ENCODE data around the gene ISL2. TPM values are rescaled to one million over a fixed set of nuclear protein-coding genes. Genes with fewer than 3 reads are reported as not detected.

Gene ISL2
- total and polyA plus RNA-seq, 9 of the 15 experiments (the other 6 are each of a cell fraction or from before 2014, with no cell fraction given): 0.15 to 23.7 (median 4.0) TPM

DNA sequence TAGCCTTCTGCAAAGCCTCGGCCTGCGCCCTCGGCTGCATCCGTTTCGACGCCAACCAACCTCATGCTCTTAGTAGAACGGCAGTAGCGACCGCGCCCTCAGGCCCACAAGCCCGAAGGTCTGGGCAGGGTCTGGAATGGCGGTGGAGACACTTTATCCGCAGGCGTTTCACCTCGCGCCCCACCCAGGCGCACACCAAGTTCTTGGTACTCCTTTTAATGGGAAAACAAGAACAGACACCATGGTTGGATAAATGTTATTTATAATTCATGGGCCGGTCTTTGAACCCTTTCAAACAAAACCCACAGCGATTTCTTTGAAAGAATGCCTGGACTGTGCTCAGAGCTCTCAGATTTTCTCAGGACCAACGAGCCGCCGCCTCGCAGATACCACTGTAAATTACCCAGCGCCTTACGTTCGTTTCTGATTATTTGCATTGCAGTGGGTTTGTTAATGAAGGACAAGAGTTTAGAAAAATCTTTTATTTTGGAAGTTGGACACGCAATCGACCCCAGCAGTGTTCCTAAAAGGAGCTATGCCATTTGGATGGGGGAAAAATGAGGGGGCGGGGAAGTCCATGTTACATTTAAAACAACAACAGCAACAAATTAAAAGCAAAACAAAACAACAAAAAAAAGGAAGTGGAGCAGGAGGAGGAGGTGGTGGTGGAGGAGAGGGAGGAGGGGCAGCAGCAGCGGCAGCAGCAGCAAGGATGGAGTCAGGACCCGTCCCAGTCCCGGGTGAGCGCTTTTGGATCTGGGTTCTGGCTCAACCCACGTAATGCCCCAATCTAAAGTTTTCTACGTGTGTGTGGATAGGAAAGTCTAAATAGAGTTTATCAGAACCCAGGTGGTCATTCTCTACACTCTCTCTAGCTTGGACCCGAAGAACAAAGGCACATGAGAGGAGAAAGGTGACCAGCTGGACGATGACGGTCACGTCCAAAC is 993 bp upstream of the ISL2 start (continued):
- TF ChIP-seq FOXK1 (CRISPR knock-in tag; IDR thresholded peaks at IDR 0.05; ENCODE audit: borderline replicate concordance) (0 out of 2 replicates have a peak, but pooled peaks have one; percentile 8), PHTF2 (CRISPR knock-in tag; IDR thresholded peaks at IDR 0.05) (no peak), ZNF143 (CRISPR knock-in tag; IDR thresholded peaks at IDR 0.05) (no peak), CBX8 (IDR thresholded peaks at IDR 0.05; ENCODE audit: borderline replicate concordance, extremely low read depth, low read depth, low read length, poor library complexity, severe bottlenecking) (no peak), FOSL1 (tag; conservative IDR thresholded peaks at IDR 0.05) (no peak), HNRNPLL (IDR thresholded peaks at IDR 0.05; ENCODE audit: low read depth, low read length, poor library complexity, severe bottlenecking) (no peak), ZNF354B (CRISPR knock-in tag; IDR thresholded peaks at IDR 0.05) (no peak), GABPB1 (CRISPR knock-in tag; IDR thresholded peaks at IDR 0.05) (peak; percentile 4; the same call in 1 of the 2 replicates), NONO (IDR thresholded peaks at IDR 0.05; ENCODE audit: low read depth in 2 of 2, low read length in 1 of 2) (no peak), GABPA (tag; conservative IDR thresholded peaks at IDR 0.05; ENCODE audit: low read depth) (no peak)
- TF ChIP-seq, protein P1, sequence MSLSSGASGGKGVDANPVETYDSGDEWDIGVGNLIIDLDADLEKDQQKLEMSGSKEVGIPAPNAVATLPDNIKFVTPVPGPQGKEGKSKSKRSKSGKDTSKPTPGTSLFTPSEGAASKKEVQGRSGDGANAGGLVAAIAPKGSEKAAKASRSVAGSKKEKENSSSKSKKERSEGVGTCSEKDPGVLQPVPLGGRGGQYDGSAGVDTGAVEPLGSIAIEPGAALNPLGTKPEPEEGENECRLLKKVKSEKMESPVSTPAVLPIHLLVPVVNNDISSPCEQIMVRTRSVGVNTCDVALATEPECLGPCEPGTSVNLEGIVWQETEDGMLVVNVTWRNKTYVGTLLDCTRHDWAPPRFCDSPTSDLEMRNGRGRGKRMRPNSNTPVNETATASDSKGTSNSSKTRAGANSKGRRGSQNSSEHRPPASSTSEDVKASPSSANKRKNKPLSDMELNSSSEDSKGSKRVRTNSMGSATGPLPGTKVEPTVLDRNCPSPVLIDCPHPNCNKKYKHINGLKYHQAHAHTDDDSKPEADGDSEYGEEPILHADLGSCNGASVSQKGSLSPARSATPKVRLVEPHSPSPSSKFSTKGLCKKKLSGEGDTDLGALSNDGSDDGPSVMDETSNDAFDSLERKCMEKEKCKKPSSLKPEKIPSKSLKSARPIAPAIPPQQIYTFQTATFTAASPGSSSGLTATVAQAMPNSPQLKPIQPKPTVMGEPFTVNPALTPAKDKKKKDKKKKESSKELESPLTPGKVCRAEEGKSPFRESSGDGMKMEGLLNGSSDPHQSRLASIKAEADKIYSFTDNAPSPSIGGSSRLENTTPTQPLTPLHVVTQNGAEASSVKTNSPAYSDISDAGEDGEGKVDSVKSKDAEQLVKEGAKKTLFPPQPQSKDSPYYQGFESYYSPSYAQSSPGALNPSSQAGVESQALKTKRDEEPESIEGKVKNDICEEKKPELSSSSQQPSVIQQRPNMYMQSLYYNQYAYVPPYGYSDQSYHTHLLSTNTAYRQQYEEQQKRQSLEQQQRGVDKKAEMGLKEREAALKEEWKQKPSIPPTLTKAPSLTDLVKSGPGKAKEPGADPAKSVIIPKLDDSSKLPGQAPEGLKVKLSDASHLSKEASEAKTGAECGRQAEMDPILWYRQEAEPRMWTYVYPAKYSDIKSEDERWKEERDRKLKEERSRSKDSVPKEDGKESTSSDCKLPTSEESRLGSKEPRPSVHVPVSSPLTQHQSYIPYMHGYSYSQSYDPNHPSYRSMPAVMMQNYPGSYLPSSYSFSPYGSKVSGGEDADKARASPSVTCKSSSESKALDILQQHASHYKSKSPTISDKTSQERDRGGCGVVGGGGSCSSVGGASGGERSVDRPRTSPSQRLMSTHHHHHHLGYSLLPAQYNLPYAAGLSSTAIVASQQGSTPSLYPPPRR (CRISPR knock-in tag; IDR thresholded peaks at IDR 0.05; ENCODE audit: borderline replicate concordance): 0 out of 2 replicates have a peak, but pooled peaks have one; percentile 26
- TF ChIP-seq, protein P2, sequence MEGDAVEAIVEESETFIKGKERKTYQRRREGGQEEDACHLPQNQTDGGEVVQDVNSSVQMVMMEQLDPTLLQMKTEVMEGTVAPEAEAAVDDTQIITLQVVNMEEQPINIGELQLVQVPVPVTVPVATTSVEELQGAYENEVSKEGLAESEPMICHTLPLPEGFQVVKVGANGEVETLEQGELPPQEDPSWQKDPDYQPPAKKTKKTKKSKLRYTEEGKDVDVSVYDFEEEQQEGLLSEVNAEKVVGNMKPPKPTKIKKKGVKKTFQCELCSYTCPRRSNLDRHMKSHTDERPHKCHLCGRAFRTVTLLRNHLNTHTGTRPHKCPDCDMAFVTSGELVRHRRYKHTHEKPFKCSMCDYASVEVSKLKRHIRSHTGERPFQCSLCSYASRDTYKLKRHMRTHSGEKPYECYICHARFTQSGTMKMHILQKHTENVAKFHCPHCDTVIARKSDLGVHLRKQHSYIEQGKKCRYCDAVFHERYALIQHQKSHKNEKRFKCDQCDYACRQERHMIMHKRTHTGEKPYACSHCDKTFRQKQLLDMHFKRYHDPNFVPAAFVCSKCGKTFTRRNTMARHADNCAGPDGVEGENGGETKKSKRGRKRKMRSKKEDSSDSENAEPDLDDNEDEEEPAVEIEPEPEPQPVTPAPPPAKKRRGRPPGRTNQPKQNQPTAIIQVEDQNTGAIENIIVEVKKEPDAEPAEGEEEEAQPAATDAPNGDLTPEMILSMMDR (IDR thresholded peaks at IDR 0.05 in 2 of 3, conservative IDR thresholded peaks at IDR 0.05 in 1 of 3; ENCODE audit: insufficient read depth in 2 of 3, low read depth in 1 of 3, low read length in 3 of 3): no peak
- TF ChIP-seq, protein P3, sequence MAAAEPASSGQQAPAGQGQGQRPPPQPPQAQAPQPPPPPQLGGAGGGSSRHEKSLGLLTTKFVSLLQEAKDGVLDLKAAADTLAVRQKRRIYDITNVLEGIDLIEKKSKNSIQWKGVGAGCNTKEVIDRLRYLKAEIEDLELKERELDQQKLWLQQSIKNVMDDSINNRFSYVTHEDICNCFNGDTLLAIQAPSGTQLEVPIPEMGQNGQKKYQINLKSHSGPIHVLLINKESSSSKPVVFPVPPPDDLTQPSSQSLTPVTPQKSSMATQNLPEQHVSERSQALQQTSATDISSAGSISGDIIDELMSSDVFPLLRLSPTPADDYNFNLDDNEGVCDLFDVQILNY (CRISPR knock-in tag; IDR thresholded peaks at IDR 0.05): no peak
- TF ChIP-seq, protein P4, sequence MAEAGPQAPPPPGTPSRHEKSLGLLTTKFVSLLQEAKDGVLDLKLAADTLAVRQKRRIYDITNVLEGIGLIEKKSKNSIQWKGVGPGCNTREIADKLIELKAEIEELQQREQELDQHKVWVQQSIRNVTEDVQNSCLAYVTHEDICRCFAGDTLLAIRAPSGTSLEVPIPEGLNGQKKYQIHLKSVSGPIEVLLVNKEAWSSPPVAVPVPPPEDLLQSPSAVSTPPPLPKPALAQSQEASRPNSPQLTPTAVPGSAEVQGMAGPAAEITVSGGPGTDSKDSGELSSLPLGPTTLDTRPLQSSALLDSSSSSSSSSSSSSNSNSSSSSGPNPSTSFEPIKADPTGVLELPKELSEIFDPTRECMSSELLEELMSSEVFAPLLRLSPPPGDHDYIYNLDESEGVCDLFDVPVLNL (CRISPR knock-in tag; IDR thresholded peaks at IDR 0.05; ENCODE audit: low read depth): no peak
